K562 (cell line): ENCODE measurements around the gene IDI2. TPM values are rescaled to one million over a fixed set of nuclear protein-coding genes. Genes with fewer than 3 reads are reported as not detected.

Experiments
- CBX2 ChIP-seq: fragments of 200-600 bp; sonication (generic); IDR thresholded peaks from one replicate; pipeline ENCODE4 v1.6.1; 2012; ENCODE audit warnings: mild to moderate bottlenecking, low read length, inconsistent platforms; ENCODE audit not compliant: insufficient read depth, poor library complexity, severe bottlenecking
- HDAC2 ChIP-seq: fragments of 450-650 bp; IDR thresholded peaks from 2 replicates; pipeline ENCODE4 v1.6.1; 2016; ENCODE audit warnings: mild to moderate bottlenecking
- MBD2 ChIP-seq: sonication (generic); IDR thresholded peaks from 2 replicates; pipeline ENCODE4 v1.6.1; 2016; ENCODE audit warnings: low read depth, borderline replicate concordance
- MED1 ChIP-seq: sonication (generic); formaldehyde crosslinking; IDR thresholded peaks from 2 replicates; pipeline ENCODE4 v1.8.1; 2023; ENCODE audit warnings: missing genetic modification reagents, borderline replicate concordance
- MLLT1 ChIP-seq, 2 experiments: fragments of 450-650 bp; IDR thresholded peaks; 2 replicates each; pipeline ENCODE4 v1.6.1; 2016
- POLR2AphosphoS5 ChIP-seq: IDR thresholded peaks from 2 replicates; pipeline ENCODE4 v1.6.1; 2011; ENCODE audit warnings: mild to moderate bottlenecking, low read depth, low read length, moderate library complexity; ENCODE audit not compliant: control insufficient read depth, insufficient read depth
- SAP30 ChIP-seq: fragments of 200-600 bp; sonication (generic); IDR thresholded peaks from 2 replicates; pipeline ENCODE4 v1.6.1; 2012; ENCODE audit warnings: borderline replicate concordance, low read depth, mild to moderate bottlenecking, moderate library complexity, low read length, control low read depth, inconsistent platforms; ENCODE audit not compliant: insufficient read depth, poor library complexity, severe bottlenecking
- YBX1 ChIP-seq: fragments of 450-650 bp; IDR thresholded peaks from 2 replicates; pipeline ENCODE4 v1.7.1; 2016; ENCODE audit warnings: mild to moderate bottlenecking
- ZNF436 ChIP-seq: fragments of 250-450, 450-650 bp; sonication (Bioruptor Pico); formaldehyde crosslinking; IDR thresholded peaks from 2 replicates; pipeline ENCODE4 v1.7.0; 2020; ENCODE audit warnings: mild to moderate bottlenecking
- polyA plus RNA-seq, 8 experiments: library from polyadenylated mRNA; depleted of rRNA in 4 of 8; stranded (reverse) in 5 of 8; unstranded in 3 of 8; fragments of >200 nt; fragmentation: Nextera tagmentation in 2 of 8; fragmentation: Illumina TruSeq in 1 of 8; extraction: Ambion mirVana in 2 of 8; extraction: Trizol in 1 of 8; gene quantifications; 2 replicates each; pipeline versions ENCODE4 v1.2.1 to v1.2.3, GENCODE V29; 2011 to 2014; ENCODE audit warnings: inconsistent platforms in 1 of 8, missing spikeins in 1 of 8
- total RNA-seq, 7 experiments: library from RNA; depleted of rRNA in 6 of 7; stranded (reverse); fragments of >200 nt in 6 of 7; fragmentation: Illumina TruSeq in 2 of 7; extraction: Trizol in 2 of 7; gene quantifications; 2 replicates each; pipeline versions ENCODE4 v1.2.1 to v1.2.3, GENCODE V29; 2011 to 2021; ENCODE audit warnings: low replicate concordance in 1 of 7
- TF ChIP-seq, protein P1 (sequence below): sonication (generic); formaldehyde crosslinking; IDR thresholded peaks from 2 replicates; pipeline ENCODE4 v1.8.1; 2023; ENCODE audit warnings: mild to moderate bottlenecking, missing genetic modification reagents
- TF ChIP-seq, protein P2 (sequence below): sonication (generic); formaldehyde crosslinking; IDR thresholded peaks from 2 replicates; pipeline ENCODE4 v1.5.0; 2020; ENCODE audit warnings: missing genetic modification reagents
- TF ChIP-seq, protein P3 (sequence below): sonication (generic); formaldehyde crosslinking; IDR thresholded peaks from 2 replicates; pipeline ENCODE4 v1.8.0; 2023; ENCODE audit warnings: mild to moderate bottlenecking, missing genetic modification reagents

IDI2 gene
- total and polyA plus RNA-seq, 9 of the 15 experiments (the other 6 are each of a cell fraction or from before 2014, with no cell fraction given), result not detected

GRCh38 chr10:1048732-1049424 lies 23.2 kb upstream of the IDI2 start, which contains the start of gene IDI1 (continued):
- TF ChIP-seq CBX2 (no peak), MBD2 (peak; percentile 94), ZNF436 (CRISPR knock-in tag) (0 out of 2 replicates have a peak, but pooled peaks have one; percentile 9), MLLT1 (IDR thresholded peaks at IDR 0.05) (no peak), HDAC2 (no peak), MED1 (no peak), SAP30 (peak; percentile 20), YBX1 (no peak), POLR2AphosphoS5 (peak; percentile 57; the same call in 1 of the 2 replicates)
- TF ChIP-seq, protein P1, sequence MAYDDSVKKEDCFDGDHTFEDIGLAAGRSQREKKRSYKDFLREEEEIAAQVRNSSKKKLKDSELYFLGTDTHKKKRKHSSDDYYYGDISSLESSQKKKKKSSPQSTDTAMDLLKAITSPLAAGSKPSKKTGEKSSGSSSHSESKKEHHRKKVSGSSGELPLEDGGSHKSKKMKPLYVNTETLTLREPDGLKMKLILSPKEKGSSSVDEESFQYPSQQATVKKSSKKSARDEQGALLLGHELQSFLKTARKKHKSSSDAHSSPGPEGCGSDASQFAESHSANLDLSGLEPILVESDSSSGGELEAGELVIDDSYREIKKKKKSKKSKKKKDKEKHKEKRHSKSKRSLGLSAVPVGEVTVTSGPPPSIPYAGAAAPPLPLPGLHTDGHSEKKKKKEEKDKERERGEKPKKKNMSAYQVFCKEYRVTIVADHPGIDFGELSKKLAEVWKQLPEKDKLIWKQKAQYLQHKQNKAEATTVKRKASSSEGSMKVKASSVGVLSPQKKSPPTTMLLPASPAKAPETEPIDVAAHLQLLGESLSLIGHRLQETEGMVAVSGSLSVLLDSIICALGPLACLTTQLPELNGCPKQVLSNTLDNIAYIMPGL (CRISPR knock-in tag), result no peak
- TF ChIP-seq, protein P2, sequence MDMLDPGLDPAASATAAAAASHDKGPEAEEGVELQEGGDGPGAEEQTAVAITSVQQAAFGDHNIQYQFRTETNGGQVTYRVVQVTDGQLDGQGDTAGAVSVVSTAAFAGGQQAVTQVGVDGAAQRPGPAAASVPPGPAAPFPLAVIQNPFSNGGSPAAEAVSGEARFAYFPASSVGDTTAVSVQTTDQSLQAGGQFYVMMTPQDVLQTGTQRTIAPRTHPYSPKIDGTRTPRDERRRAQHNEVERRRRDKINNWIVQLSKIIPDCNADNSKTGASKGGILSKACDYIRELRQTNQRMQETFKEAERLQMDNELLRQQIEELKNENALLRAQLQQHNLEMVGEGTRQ (CRISPR knock-in tag), result no peak
- TF ChIP-seq, protein P3, sequence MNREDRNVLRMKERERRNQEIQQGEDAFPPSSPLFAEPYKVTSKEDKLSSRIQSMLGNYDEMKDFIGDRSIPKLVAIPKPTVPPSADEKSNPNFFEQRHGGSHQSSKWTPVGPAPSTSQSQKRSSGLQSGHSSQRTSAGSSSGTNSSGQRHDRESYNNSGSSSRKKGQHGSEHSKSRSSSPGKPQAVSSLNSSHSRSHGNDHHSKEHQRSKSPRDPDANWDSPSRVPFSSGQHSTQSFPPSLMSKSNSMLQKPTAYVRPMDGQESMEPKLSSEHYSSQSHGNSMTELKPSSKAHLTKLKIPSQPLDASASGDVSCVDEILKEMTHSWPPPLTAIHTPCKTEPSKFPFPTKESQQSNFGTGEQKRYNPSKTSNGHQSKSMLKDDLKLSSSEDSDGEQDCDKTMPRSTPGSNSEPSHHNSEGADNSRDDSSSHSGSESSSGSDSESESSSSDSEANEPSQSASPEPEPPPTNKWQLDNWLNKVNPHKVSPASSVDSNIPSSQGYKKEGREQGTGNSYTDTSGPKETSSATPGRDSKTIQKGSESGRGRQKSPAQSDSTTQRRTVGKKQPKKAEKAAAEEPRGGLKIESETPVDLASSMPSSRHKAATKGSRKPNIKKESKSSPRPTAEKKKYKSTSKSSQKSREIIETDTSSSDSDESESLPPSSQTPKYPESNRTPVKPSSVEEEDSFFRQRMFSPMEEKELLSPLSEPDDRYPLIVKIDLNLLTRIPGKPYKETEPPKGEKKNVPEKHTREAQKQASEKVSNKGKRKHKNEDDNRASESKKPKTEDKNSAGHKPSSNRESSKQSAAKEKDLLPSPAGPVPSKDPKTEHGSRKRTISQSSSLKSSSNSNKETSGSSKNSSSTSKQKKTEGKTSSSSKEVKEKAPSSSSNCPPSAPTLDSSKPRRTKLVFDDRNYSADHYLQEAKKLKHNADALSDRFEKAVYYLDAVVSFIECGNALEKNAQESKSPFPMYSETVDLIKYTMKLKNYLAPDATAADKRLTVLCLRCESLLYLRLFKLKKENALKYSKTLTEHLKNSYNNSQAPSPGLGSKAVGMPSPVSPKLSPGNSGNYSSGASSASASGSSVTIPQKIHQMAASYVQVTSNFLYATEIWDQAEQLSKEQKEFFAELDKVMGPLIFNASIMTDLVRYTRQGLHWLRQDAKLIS (CRISPR knock-in tag), result peak; percentile 78
